SU-DHL-6 (cell line): ENCODE measurements around the gene CFAP206.

Source experiments
- H2AFZ ChIP-seq: fragments of 200-600 bp; sonication (generic); 2 replicates; pipeline ENCODE4 v1.6.1; 2014; ENCODE audit warnings: low read depth, mild to moderate bottlenecking, moderate library complexity, mixed read lengths, antibody characterized with exemption, low read length; ENCODE audit not compliant: severe bottlenecking
- H3F3A ChIP-seq: fragments of 200-600 bp; shearing (Covaris generic); 2 replicates; pipeline ENCODE4 v1.6.0; 2016; ENCODE audit warnings: antibody characterized with exemption, mild to moderate bottlenecking; ENCODE audit not compliant: insufficient read depth
- H3K27ac ChIP-seq: fragments of 200-600 bp; sonication (generic); 2 replicates; pipeline ENCODE4 v1.5.1; 2016; ENCODE audit warnings: low read depth, mild to moderate bottlenecking, low read length, moderate library complexity, mixed read lengths
- H3K27me3 ChIP-seq: fragments of 200-600 bp; sonication (generic), shearing (Covaris generic); 2 replicates; pipeline ENCODE4 v1.6.0; 2014; ENCODE audit warnings: mild to moderate bottlenecking, low read length
- H3K36me3 ChIP-seq: fragments of 200-600 bp; sonication (generic); 2 replicates; pipeline ENCODE4 v1.6.1; 2014; ENCODE audit warnings: mild to moderate bottlenecking, low read length, mixed read lengths
- H3K4me2 ChIP-seq: fragments of 300-600, 200-600 bp; shearing (Covaris generic), sonication (generic); 2 replicates; pipeline ENCODE4 v1.6.0; 2014; ENCODE audit warnings: low read length, low read depth, mild to moderate bottlenecking; ENCODE audit not compliant: poor library complexity, severe bottlenecking
- H3K4me3 ChIP-seq: fragments of 200-600 bp; sonication (generic); 2 replicates; pipeline ENCODE4 v1.5.1; 2014; ENCODE audit warnings: antibody characterized with exemption, low read length, mild to moderate bottlenecking, mixed read lengths; ENCODE audit not compliant: insufficient read depth, poor library complexity, severe bottlenecking
- H3K79me2 ChIP-seq: fragments of 200-600 bp; sonication (generic); 2 replicates; pipeline ENCODE4 v1.6.1; 2014; ENCODE audit warnings: mild to moderate bottlenecking, low read length, moderate library complexity; ENCODE audit not compliant: insufficient read depth
- H3K9ac ChIP-seq: fragments of 200-600 bp; sonication (generic); 2 replicates; pipeline ENCODE4 v1.7.0; 2014; ENCODE audit warnings: mild to moderate bottlenecking, low read length
- H3K9me2 ChIP-seq: fragments of 200-600 bp; sonication (generic); replicated peaks from 2 replicates; pipeline ENCODE4 v1.6.1; 2014; ENCODE audit warnings: low read length; ENCODE audit not compliant: insufficient read depth
- H3K9me3 ChIP-seq: fragments of 200-600 bp; sonication (generic); 2 replicates; pipeline ENCODE4 v1.6.1; 2014; ENCODE audit warnings: low read length, mixed read lengths; ENCODE audit not compliant: insufficient read depth
- H4K20me1 ChIP-seq: fragments of 200-600 bp; sonication (generic); 2 replicates; pipeline ENCODE4 v1.6.1; 2014; ENCODE audit warnings: low read depth, mild to moderate bottlenecking, antibody characterized with exemption, low read length, moderate library complexity, mixed read lengths
- CTCF ChIP-seq: fragments of 200-600 bp; sonication (generic); IDR thresholded peaks from one replicate; pipeline ENCODE4 v1.5.1; 2017; ENCODE audit warnings: antibody characterized with exemption, mild to moderate bottlenecking, low read length, moderate library complexity; ENCODE audit not compliant: insufficient read depth, poor library complexity, severe bottlenecking
- EZH2phosphoT487 ChIP-seq: fragments of 200-600 bp; sonication (generic), shearing (Covaris generic); conservative IDR thresholded peaks from 2 replicates; pipeline ENCODE4 v1.6.1; 2018; ENCODE audit warnings: mild to moderate bottlenecking, antibody characterized with exemption, low read length, moderate library complexity, mixed read lengths

Gene CFAP206

GRCh38 chr6:87384449-87384848 is 23.3 kb upstream of the CFAP206 start:
- H3K36me3 ChIP-seq = no peaks in the 10 kb centered on the region
- no peaks in the 10 kb centered on the region for H4K20me1 ChIP-seq
- H3K79me2 ChIP-seq = no peaks in the 10 kb centered on the region
- no peaks in the 10 kb centered on the region for H3F3A ChIP-seq
- H3K4me3 ChIP-seq = no peak overlapping the region
- H3K9me3 ChIP-seq = no peaks in the 10 kb centered on the region
- TF ChIP-seq CTCF (no peak), EZH2phosphoT487 (no peak)
- H3K9me2 ChIP-seq = no peaks in the 10 kb centered on the region
- no peak overlapping the region for H3K9ac ChIP-seq
- H3K27me3 ChIP-seq = no peaks in the 10 kb centered on the region
- H2AFZ ChIP-seq = no peak overlapping the region
- H3K27ac ChIP-seq = no peak overlapping the region
- no peak overlapping the region for H3K4me2 ChIP-seq

- Histone ChIP-seq H3K4me3 (no peak overlapping the region), H3K4me2 (no peak overlapping the region), H3K9ac (no peak overlapping the region), H3K27ac (no peak overlapping the region), H3K79me2 (no peaks in the 10 kb centered on the region), H3K36me3 (no peaks in the 10 kb centered on the region), H2AFZ (no peak overlapping the region), H3K9me3 (no peaks in the 10 kb centered on the region), H3F3A (no peaks in the 10 kb centered on the region), H3K27me3 (no peaks in the 10 kb centered on the region), H4K20me1 (no peaks in the 10 kb centered on the region), H3K9me2 (no peaks in the 10 kb centered on the region)
- TF ChIP-seq EZH2phosphoT487 (no peak), CTCF (peak; percentile 29)
Observed at GRCh38 chr6:87391334-87391733, 16.4 kb upstream of the CFAP206 start.

GRCh38 chr6:87393026-87393622 is 14.6 kb upstream of the CFAP206 start:
- TF ChIP-seq EZH2phosphoT487 (no peak), CTCF (peak; percentile 67)
- Histone ChIP-seq H3K4me2 (no peak overlapping the region), H3K27me3 (no peaks in the 10 kb centered on the region), H2AFZ (peak overlapping the region; percentile 21), H3K4me3 (no peak overlapping the region), H3K79me2 (no peaks in the 10 kb centered on the region), H3K9me2 (no peaks in the 10 kb centered on the region), H3K9ac (no peak overlapping the region), H3K36me3 (no peaks in the 10 kb centered on the region), H4K20me1 (no peaks in the 10 kb centered on the region), H3K27ac (no peak overlapping the region), H3F3A (no peaks in the 10 kb centered on the region), H3K9me3 (no peaks in the 10 kb centered on the region)
